ENCODE data around the gene CFAP74. TPM values are rescaled to one million over a fixed set of nuclear protein-coding genes. Genes with fewer than 3 reads are reported as not detected.
A peak's percentile ranks its signal among the peaks of the same experiment; 100 is the strongest.

CFAP74 gene
- total and polyA plus RNA-seq, 2 of the 13 experiments (the other 11 are each of a cell fraction or from before 2014, with no cell fraction given) = 0.27 to 0.62 TPM

DNA sequence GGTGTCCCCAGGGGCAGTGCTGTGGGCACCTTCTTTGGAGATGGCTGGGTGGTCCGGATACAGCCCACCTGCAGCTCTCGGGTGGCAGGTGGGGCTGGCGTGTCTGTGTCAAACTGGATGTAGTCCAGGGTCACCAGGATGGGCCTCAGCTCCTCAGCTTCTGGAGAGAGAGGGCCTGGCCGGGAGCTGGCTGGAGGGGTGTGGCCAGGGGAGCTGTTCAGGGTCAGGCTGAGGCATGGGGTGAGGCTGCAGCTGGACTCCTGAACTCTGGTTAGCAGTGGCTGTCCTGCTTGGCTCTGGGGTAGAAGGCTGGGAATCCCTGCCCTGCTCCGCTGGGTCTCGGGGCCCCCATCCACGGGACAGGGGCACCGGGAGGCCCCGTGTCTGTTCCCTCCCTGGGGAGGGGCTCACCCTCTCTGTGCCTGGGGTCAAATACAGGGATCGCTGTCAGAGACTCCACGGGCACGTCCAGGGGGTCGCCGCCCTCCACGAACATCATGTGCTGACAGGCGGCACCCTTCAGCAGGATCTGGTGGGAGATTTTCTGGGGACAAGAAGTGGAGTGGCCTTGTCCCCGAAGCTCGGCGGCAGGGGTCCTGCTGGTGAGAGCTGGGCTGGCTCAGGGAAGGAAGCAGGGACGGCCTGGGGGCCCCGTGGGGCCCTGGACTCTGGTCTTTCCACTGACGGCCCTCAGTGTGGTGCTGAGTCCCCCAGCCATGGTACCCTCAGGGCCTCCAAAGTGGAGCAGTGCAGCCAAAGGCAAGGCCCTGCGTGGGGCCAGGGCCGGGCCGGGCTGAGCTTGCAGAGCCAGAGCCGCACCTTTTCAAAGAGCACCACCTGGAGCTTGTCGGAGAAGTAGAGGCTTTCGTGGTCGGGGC is 80.4 kb downstream of the CFAP74 start (continued):
- TF ChIP-seq ZNF749 (CRISPR knock-in tag; IDR thresholded peaks at IDR 0.05; ENCODE audit: borderline replicate concordance) (no peak; the same call in 1 of the 2 replicates), ZNF484 (CRISPR knock-in tag; IDR thresholded peaks at IDR 0.05; ENCODE audit: borderline replicate concordance, low read depth) (no peak), BCL6 (CRISPR knock-in tag; IDR thresholded peaks at IDR 0.05) (no peak; the same call in 1 of the 2 replicates), SPEN (CRISPR knock-in tag; IDR thresholded peaks at IDR 0.05; ENCODE audit: low read depth) (peak; percentile 82; the same call in 1 of the 2 replicates), ZNF652 (CRISPR knock-in tag; IDR thresholded peaks at IDR 0.05; ENCODE audit: borderline replicate concordance, low read depth) (no peak), ZKSCAN5 (CRISPR knock-in tag; IDR thresholded peaks at IDR 0.05) (no peak)
- TF ChIP-seq, protein P1, sequence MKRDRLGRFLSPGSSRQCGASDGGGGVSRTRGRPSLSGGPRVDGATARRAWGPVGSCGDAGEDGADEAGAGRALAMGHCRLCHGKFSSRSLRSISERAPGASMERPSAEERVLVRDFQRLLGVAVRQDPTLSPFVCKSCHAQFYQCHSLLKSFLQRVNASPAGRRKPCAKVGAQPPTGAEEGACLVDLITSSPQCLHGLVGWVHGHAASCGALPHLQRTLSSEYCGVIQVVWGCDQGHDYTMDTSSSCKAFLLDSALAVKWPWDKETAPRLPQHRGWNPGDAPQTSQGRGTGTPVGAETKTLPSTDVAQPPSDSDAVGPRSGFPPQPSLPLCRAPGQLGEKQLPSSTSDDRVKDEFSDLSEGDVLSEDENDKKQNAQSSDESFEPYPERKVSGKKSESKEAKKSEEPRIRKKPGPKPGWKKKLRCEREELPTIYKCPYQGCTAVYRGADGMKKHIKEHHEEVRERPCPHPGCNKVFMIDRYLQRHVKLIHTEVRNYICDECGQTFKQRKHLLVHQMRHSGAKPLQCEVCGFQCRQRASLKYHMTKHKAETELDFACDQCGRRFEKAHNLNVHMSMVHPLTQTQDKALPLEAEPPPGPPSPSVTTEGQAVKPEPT (CRISPR knock-in tag; IDR thresholded peaks at IDR 0.05; ENCODE audit: low read depth) = no peak
- TF ChIP-seq, protein P2, sequence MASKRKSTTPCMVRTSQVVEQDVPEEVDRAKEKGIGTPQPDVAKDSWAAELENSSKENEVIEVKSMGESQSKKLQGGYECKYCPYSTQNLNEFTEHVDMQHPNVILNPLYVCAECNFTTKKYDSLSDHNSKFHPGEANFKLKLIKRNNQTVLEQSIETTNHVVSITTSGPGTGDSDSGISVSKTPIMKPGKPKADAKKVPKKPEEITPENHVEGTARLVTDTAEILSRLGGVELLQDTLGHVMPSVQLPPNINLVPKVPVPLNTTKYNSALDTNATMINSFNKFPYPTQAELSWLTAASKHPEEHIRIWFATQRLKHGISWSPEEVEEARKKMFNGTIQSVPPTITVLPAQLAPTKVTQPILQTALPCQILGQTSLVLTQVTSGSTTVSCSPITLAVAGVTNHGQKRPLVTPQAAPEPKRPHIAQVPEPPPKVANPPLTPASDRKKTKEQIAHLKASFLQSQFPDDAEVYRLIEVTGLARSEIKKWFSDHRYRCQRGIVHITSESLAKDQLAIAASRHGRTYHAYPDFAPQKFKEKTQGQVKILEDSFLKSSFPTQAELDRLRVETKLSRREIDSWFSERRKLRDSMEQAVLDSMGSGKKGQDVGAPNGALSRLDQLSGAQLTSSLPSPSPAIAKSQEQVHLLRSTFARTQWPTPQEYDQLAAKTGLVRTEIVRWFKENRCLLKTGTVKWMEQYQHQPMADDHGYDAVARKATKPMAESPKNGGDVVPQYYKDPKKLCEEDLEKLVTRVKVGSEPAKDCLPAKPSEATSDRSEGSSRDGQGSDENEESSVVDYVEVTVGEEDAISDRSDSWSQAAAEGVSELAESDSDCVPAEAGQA (IDR thresholded peaks at IDR 0.05; ENCODE audit: low read depth) = no peak
- TF ChIP-seq, protein P2 (CRISPR knock-in tag; IDR thresholded peaks at IDR 0.05; ENCODE audit: borderline replicate concordance) = no peak; the same call in 1 of the 2 replicates
- TF ChIP-seq, protein P3, sequence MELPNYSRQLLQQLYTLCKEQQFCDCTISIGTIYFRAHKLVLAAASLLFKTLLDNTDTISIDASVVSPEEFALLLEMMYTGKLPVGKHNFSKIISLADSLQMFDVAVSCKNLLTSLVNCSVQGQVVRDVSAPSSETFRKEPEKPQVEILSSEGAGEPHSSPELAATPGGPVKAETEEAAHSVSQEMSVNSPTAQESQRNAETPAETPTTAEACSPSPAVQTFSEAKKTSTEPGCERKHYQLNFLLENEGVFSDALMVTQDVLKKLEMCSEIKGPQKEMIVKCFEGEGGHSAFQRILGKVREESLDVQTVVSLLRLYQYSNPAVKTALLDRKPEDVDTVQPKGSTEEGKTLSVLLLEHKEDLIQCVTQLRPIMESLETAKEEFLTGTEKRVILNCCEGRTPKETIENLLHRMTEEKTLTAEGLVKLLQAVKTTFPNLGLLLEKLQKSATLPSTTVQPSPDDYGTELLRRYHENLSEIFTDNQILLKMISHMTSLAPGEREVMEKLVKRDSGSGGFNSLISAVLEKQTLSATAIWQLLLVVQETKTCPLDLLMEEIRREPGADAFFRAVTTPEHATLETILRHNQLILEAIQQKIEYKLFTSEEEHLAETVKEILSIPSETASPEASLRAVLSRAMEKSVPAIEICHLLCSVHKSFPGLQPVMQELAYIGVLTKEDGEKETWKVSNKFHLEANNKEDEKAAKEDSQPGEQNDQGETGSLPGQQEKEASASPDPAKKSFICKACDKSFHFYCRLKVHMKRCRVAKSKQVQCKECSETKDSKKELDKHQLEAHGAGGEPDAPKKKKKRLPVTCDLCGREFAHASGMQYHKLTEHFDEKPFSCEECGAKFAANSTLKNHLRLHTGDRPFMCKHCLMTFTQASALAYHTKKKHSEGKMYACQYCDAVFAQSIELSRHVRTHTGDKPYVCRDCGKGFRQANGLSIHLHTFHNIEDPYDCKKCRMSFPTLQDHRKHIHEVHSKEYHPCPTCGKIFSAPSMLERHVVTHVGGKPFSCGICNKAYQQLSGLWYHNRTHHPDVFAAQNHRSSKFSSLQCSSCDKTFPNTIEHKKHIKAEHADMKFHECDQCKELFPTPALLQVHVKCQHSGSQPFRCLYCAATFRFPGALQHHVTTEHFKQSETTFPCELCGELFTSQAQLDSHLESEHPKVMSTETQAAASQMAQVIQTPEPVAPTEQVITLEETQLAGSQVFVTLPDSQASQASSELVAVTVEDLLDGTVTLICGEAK (IDR thresholded peaks at IDR 0.05) = no peak
- TF ChIP-seq, protein P3 (CRISPR knock-in tag; IDR thresholded peaks at IDR 0.05) = no peak

All from HepG2 (cell line).